Keratinocyte (primary cell): ENCODE measurements around the gene HESX1. TPM values are rescaled to one million over a fixed set of nuclear protein-coding genes. Genes with fewer than 3 reads are reported as not detected.

Experiments used
- DNase-seq: peaks from one replicate; pipeline ENCODE4 v3.0.0-alpha.2; 2011; ENCODE audit warnings: low read depth, missing footprints, low spot score
- FAIRE-seq: peaks from 2 replicates; lab custom pipeline; 2011; peaks lifted over from hg19 to GRCh38; lab: Jason Lieb, UNC
- H2AFZ ChIP-seq: 2 replicates; pipeline ENCODE4 v1.6.0; 2012; ENCODE audit warnings: low read length, control low read depth, inconsistent platforms; ENCODE audit not compliant: control insufficient read depth
- H3K27ac ChIP-seq: 2 replicates; pipeline ENCODE4 v1.5.1; 2011; ENCODE audit warnings: low read length; ENCODE audit not compliant: control insufficient read depth, insufficient read depth
- H3K27me3 ChIP-seq: 3 replicates; pipeline ENCODE4 v1.6.0; 2011; ENCODE audit warnings: low read length; ENCODE audit not compliant: control insufficient read depth, insufficient read depth; ENCODE audit errors: extremely low read depth
- H3K36me3 ChIP-seq, 2 experiments: 2 replicates in 1 of 2; 3 replicates in 1 of 2; pipeline ENCODE4 v1.5.1; 2011; ENCODE audit warnings: low read length in 2 of 2, mild to moderate bottlenecking in 1 of 2; ENCODE audit not compliant: control insufficient read depth in 2 of 2, insufficient read depth in 2 of 2; ENCODE audit errors: extremely low read depth in 1 of 2
- H3K4me1 ChIP-seq: 3 replicates; pipeline ENCODE4 v1.5.1; 2011; ENCODE audit warnings: low read length; ENCODE audit not compliant: control insufficient read depth, insufficient read depth; ENCODE audit errors: extremely low read depth
- H3K4me2 ChIP-seq: 3 replicates; pipeline ENCODE4 v1.6.0; 2011; ENCODE audit warnings: low read depth, low read length; ENCODE audit not compliant: control insufficient read depth, insufficient read depth; ENCODE audit errors: extremely low read depth
- H3K4me3 ChIP-seq, 3 experiments: fragments of 200-600 bp in 1 of 3; sonication (generic) in 1 of 3; 2 replicates in 2 of 3; 3 replicates in 1 of 3; pipeline ENCODE4 v1.5.1; 2011 to 2016; ENCODE audit warnings: low read length in 3 of 3, mild to moderate bottlenecking in 3 of 3, control low read depth in 2 of 3, inconsistent platforms in 1 of 3, low read depth in 1 of 3, mixed read lengths in 1 of 3, mixed run types in 1 of 3, moderate library complexity in 1 of 3; ENCODE audit not compliant: control insufficient read depth in 2 of 3, insufficient read depth in 2 of 3; ENCODE audit errors: extremely low read depth in 1 of 3
- H3K79me2 ChIP-seq: 2 replicates; pipeline ENCODE4 v1.6.0; 2012; ENCODE audit warnings: low read length; ENCODE audit not compliant: control insufficient read depth, insufficient read depth
- H3K9ac ChIP-seq: 3 replicates; pipeline ENCODE4 v1.6.0; 2011; ENCODE audit warnings: low read length; ENCODE audit not compliant: control insufficient read depth, insufficient read depth; ENCODE audit errors: extremely low read depth
- H3K9me1 ChIP-seq: 3 replicates; pipeline ENCODE4 v1.6.0; 2011; ENCODE audit warnings: low read length; ENCODE audit not compliant: control insufficient read depth, insufficient read depth; ENCODE audit errors: extremely low read depth
- H3K9me3 ChIP-seq: 2 replicates; pipeline ENCODE4 v1.5.1; 2012; ENCODE audit warnings: low read depth, low read length; ENCODE audit not compliant: control insufficient read depth
- H4K20me1 ChIP-seq: 3 replicates; pipeline ENCODE4 v1.6.0; 2011; ENCODE audit warnings: low read length; ENCODE audit not compliant: control insufficient read depth, insufficient read depth; ENCODE audit errors: extremely low read depth
- EZH2 ChIP-seq: IDR thresholded peaks from one replicate; pipeline ENCODE4 v1.6.1; 2012; ENCODE audit warnings: inconsistent platforms, mild to moderate bottlenecking, low read length, moderate library complexity
- dilution Hi-C: fragments of 300-500 bp; cut with MboI; formaldehyde crosslinking; loops from one replicate; pipeline ENCODE4 v1.7.0; 2020; ENCODE audit warnings: low sequenced_read_pairs; ENCODE audit not compliant: extremely low pct_ligation_motif_present
- polyA plus RNA-seq, 5 experiments: library from polyadenylated mRNA; depleted of rRNA in 3 of 5; stranded (reverse) in 3 of 5; stranded (forward) in 1 of 5; unstranded in 1 of 5; fragments of >200 nt; gene quantifications; 1 replicate in 1 of 5; 2 replicates in 3 of 5; 3 replicates in 1 of 5; pipeline versions ENCODE4 v1.2.1 to v1.2.3, GENCODE V29; 2011 to 2012; ENCODE audit warnings: missing spikeins in 2 of 5, low read depth in 1 of 5, low replicate concordance in 1 of 5
- TF ChIP-seq, protein P1 (sequence below), 3 experiments: IDR thresholded peaks in 1 of 3; conservative IDR thresholded peaks in 1 of 3; optimal IDR thresholded peaks in 1 of 3; 2 replicates in 2 of 3; 3 replicates in 1 of 3; pipeline versions ENCODE3 to v1.5.1; 2011; ENCODE audit warnings: low read length in 3 of 3, mild to moderate bottlenecking in 3 of 3, moderate library complexity in 2 of 3, control low read depth in 1 of 3, inconsistent platforms in 1 of 3; ENCODE audit not compliant: insufficient read depth in 2 of 3; ENCODE audit errors: extremely low read depth in 1 of 3

The HESX1 gene
- polyA plus RNA-seq, 1 donor (not counting 4 experiments of a cell fraction or from before 2014, with no cell fraction given), result 0.29 TPM

- H3K4me2 ChIP-seq, result no peak overlapping the region
- TF ChIP-seq EZH2, result no peak
- TF ChIP-seq, protein P1, sequence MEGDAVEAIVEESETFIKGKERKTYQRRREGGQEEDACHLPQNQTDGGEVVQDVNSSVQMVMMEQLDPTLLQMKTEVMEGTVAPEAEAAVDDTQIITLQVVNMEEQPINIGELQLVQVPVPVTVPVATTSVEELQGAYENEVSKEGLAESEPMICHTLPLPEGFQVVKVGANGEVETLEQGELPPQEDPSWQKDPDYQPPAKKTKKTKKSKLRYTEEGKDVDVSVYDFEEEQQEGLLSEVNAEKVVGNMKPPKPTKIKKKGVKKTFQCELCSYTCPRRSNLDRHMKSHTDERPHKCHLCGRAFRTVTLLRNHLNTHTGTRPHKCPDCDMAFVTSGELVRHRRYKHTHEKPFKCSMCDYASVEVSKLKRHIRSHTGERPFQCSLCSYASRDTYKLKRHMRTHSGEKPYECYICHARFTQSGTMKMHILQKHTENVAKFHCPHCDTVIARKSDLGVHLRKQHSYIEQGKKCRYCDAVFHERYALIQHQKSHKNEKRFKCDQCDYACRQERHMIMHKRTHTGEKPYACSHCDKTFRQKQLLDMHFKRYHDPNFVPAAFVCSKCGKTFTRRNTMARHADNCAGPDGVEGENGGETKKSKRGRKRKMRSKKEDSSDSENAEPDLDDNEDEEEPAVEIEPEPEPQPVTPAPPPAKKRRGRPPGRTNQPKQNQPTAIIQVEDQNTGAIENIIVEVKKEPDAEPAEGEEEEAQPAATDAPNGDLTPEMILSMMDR (optimal IDR thresholded peaks at IDR 0.05 in 1 of 3, IDR thresholded peaks at IDR 0.05 in 1 of 3, conservative IDR thresholded peaks at IDR 0.05 in 1 of 3; ENCODE audit: extremely low read depth in 1 of 3, insufficient read depth in 2 of 3, low read length in 3 of 3), result peak; percentile 48 to 51 (median 50)
- H3K79me2 ChIP-seq, result no peaks in the 10 kb centered on the region
- H3K27me3 ChIP-seq, result peaks cover 3% of the 10 kb centered on the region
- no peak for DNase-seq
- no peak overlapping the region for H3K27ac ChIP-seq
- dilution Hi-C loops, result no loop called here
- H3K9me3 ChIP-seq, result no peaks in the 10 kb centered on the region
- H3K4me3 ChIP-seq, result no peak overlapping the region
- FAIRE-seq, result peak; percentile 61
- no peaks in the 10 kb centered on the region for H4K20me1 ChIP-seq
- no peak overlapping the region for H3K9ac ChIP-seq
- no peaks in the 10 kb centered on the region for H3K4me1 ChIP-seq
- no peaks in the 10 kb centered on the region for H3K36me3 ChIP-seq
- no peaks in the 10 kb centered on the region for H3K9me1 ChIP-seq
- H2AFZ ChIP-seq, result peak overlapping the region; percentile 10
Measured at GRCh38 chr3:57179580-57180410, 20.0 kb downstream of the HESX1 start.

DNA sequence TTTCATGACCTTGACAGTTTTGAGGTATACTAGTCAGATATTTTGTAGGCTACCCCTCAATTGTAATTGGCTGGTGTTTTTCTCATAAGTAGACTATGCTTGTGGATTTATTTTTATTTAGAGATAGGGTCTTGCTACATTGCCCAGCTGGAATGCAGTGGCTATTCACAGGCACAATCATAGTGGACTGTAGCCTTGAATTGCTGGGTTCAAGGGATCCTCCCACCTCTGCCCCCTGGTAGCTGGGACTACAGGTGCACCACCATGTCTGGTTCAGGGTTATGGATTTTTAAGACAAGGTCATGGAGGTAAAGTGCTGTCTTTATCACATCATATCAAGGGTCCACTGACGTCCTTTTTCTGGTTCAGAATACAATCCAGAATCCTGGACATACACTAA is 23.7 kb downstream of the HESX1 start:
- Histone ChIP-seq H3K27ac (no peak overlapping the region), H3K9ac (no peak overlapping the region), H3K4me2 (no peak overlapping the region), H3K4me1 (no peaks in the 10 kb centered on the region), H3K9me3 (no peaks in the 10 kb centered on the region), H3K4me3 (no peak overlapping the region), H3K9me1 (no peaks in the 10 kb centered on the region), H3K27me3 (peaks cover 7% of the 10 kb centered on the region), H2AFZ (no peak overlapping the region), H4K20me1 (no peaks in the 10 kb centered on the region), H3K36me3 (no peaks in the 10 kb centered on the region), H3K79me2 (no peaks in the 10 kb centered on the region)
- no peak for FAIRE-seq
- dilution Hi-C loops, result no loop called here
- DNase-seq, result no peak
- no peak for TF ChIP-seq EZH2
- TF ChIP-seq, protein P1 (optimal IDR thresholded peaks at IDR 0.05 in 1 of 3, IDR thresholded peaks at IDR 0.05 in 1 of 3, conservative IDR thresholded peaks at IDR 0.05 in 1 of 3; ENCODE audit: extremely low read depth in 1 of 3, insufficient read depth in 2 of 3, low read length in 3 of 3), result no peak
